GM12872 (cell line): ENCODE measurements around the gene SCAPER.

Source experiments
- TF ChIP-seq, protein P1 (sequence below): IDR thresholded peaks from 3 replicates; pipeline ENCODE4 v1.5.1; 2011; ENCODE audit warnings: low read depth, mild to moderate bottlenecking, low read length, moderate library complexity; ENCODE audit not compliant: insufficient read depth

The SCAPER gene

DNA sequence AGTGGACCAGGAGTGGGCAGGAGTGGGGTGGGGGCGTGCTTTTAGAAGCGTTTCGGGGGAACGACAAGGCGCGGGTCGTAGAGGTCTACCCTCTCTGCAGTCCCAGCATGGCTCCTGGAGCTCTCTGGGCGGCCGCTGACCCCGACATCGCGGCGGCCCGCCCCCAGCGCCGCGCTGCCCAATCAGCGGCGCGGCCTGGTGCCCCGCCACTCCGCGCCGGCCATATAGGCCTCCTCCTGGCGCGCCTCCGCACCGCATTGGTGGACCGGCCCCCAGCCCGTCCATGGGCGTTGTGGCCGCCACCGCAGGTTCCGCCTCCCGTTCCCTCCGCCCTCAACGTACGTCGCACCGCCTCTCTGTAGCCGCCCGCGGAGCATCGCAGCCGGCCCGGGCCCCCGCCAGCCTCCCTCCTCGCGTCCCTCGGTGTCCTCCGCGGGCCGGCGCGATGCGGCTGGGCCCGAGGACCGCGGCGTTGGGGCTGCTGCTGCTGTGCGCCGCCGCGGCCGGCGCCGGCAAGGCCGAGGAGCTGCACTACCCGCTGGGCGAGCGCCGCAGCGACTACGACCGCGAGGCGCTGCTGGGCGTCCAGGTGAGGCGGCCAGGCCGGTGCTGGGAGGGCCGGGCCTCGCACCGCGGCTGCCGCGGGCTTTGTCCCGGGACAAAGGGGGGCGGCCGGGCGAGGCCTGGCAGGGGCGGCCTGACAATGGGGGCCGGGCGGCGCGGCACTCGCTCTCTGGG lies 26.4 kb upstream of the SCAPER start, which contains the start of gene RCN2:
Gene RCN2, plus strand, starts transcription at position 353 of the 738 bp plus-strand sequence. Its CDS starts 93 bp downstream, at position 446.
- TF ChIP-seq, protein P1, sequence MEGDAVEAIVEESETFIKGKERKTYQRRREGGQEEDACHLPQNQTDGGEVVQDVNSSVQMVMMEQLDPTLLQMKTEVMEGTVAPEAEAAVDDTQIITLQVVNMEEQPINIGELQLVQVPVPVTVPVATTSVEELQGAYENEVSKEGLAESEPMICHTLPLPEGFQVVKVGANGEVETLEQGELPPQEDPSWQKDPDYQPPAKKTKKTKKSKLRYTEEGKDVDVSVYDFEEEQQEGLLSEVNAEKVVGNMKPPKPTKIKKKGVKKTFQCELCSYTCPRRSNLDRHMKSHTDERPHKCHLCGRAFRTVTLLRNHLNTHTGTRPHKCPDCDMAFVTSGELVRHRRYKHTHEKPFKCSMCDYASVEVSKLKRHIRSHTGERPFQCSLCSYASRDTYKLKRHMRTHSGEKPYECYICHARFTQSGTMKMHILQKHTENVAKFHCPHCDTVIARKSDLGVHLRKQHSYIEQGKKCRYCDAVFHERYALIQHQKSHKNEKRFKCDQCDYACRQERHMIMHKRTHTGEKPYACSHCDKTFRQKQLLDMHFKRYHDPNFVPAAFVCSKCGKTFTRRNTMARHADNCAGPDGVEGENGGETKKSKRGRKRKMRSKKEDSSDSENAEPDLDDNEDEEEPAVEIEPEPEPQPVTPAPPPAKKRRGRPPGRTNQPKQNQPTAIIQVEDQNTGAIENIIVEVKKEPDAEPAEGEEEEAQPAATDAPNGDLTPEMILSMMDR, result no peak

DNA sequence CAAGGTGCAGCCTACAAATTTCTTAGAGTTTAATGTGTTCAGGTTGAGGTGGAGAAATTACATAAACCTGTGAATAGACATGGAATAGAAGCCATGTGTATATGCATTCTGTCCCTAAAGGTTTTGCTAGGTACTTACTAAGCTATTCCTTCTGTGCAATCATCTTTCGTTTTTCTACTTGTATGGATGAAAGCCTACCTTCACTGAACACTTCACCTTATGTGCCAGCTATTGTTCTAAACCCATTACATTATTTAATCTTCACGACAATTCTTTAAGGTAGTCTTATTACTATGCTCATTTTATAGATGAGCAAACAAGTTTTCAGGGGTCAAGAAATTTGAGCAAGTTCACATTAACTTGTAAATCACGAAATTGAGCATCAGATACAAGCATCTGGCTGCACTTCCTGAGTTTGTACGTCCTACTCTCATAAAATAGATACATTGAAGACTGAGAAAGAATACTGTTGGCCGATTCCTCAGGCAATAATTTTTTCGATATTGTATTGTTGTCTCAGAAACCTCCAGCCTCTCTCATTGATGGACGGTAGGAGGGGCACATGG lies 25.8 kb upstream of the SCAPER start:
- TF ChIP-seq, protein P1, result no peak

DNA sequence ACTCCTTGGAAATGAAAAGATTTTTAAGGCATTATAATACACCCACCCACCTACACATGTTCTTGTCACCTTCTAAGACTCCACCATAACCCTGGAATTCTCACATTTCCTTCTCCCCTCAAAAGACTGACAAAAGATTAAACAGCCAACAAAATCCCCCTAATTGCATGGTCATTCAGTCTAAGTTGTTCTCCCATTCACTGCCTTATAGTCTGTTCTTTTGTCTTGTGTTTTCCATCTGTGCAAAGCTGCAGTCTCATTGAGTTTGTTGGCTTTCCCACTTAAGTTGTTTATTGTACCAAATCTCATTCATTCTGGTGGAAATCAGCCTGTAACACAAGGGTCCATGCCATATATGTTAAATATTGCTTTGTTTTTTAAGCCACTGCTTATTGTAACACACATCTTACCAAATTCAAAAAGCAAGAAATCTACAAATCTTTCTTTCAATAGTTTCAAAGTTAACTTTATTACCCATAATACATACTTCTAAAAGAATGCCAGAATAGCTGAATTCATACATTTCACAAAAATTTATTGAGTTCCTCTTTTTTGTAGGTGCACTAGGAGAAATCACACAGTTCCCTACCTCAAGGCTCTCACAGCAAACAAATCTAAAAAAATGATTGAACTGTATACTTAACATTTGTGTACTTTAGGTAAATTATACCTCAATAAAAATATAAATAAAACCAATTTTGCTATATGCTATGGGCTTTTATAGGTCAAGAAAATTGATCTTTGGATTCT lies 24.0 kb upstream of the SCAPER start:
- TF ChIP-seq, protein P1, result no peak

DNA sequence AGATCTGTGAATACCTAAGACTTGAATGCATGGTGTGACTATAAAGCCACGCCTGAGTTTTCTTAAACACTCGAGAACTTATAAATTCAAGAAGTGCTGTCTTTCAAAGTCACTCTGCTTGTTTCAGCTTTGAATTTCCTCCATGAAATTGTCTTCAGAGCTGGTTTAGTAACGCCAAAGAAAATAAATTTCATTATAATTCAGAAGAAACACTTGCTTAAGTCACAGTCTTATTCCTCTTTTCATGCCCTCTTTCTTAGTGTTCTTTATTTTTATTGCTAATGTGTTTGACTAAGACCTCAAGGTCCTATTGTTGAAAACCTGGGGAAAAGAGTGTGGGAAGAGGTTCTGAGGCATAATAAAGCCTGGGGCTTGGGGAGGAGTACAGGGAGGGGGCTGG lies 23.1 kb upstream of the SCAPER start:
- TF ChIP-seq, protein P1, result no peak

DNA sequence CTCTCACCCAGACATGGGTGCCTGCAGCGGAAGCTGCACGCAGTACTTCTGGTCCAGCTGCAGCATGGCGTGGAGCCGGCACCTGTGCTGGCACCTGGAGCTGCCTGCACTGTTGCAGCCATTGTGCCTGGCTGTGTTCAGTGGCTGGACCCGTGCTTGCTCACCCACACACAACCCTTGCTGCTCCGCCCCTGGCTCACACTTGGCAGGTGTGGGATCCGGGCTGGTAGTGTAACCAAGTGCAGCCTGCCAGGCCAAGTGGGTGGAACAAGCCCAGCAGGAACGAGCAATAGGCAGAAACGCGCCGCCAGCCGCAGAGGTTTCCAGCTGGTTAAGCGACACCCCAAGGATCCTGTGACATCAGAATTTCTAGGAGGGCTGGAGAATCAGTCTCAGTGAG lies 11.2 kb upstream of the SCAPER start:
- TF ChIP-seq, protein P1, result no peak

DNA sequence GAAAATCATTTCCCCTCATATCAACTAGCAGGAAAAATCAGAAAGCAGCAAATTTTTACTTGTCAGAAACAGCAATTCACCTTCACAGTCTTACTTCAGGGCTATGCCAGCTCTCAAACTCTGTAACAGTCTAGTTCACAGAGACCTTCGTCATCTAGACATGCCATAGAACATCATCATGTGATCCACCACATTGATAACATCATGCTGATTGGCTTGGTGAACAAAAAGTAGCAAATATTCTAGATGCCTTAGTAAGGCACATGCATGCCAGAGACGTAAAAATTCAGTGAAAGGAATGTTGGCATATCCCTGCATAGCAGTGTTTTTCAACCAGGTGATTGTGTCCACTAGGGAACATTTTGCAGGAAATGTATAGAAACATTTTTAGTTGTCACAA lies 8.6 kb upstream of the SCAPER start:
- TF ChIP-seq, protein P1, result no peak

DNA sequence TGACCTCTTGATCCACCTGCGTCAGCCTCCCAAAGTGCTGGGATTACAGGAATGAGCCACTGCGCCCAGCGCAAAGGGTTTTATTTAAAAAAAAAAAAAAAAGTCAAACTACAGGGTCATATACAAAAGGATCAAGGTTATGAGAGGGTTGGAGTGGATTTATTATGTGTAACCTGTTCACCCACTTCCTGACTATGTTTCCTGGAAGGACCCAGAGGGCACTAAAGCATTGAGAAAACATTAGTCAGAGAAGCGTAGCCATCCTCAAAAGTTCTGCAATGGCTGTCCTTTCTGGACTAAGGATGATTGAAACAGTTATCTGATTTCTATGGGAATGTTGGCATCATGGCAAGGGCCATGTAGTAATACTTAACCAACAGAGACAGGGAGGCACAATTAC lies 7.3 kb upstream of the SCAPER start:
- TF ChIP-seq, protein P1, result no peak
